HFFc6 (cell line): ENCODE data around the gene EIF1. TPM values are rescaled to one million over a fixed set of nuclear protein-coding genes. Genes with fewer than 3 reads are reported as not detected.
"Not testable (repeated sequence)": the region's sequence is repeated elsewhere in the genome, so short reads cannot be mapped to it uniquely, and the experiment has no call there.

Source experiments
- DNase-seq: peaks from one replicate; pipeline ENCODE4 v3.0.0-alpha.2; 2018
- H3K27ac Mint-ChIP-seq: 2 replicates; pipeline ENCODE4 v1.8.0; 2020; ENCODE audit warnings: mild to moderate bottlenecking, mixed read lengths
- H3K27me3 Mint-ChIP-seq: 2 replicates; pipeline ENCODE4 v1.8.0; 2021; ENCODE audit warnings: mild to moderate bottlenecking, moderate library complexity, mixed read lengths; ENCODE audit not compliant: insufficient read depth
- H3K36me3 Mint-ChIP-seq: 2 replicates; pipeline ENCODE4 v1.8.0; 2021; ENCODE audit warnings: low read depth, mixed read lengths
- H3K4me1 Mint-ChIP-seq: 2 replicates; pipeline ENCODE4 v1.8.0; 2020; ENCODE audit warnings: low read depth, mixed read lengths
- H3K4me3 Mint-ChIP-seq: 2 replicates; pipeline ENCODE4 v1.8.0; 2020; ENCODE audit warnings: mild to moderate bottlenecking, moderate library complexity, mixed read lengths
- H3K9me3 Mint-ChIP-seq: 2 replicates; pipeline ENCODE4 v1.8.0; 2020; ENCODE audit warnings: mild to moderate bottlenecking, mixed read lengths
- CTCF ChIP-seq: fragments of 200-600 bp; sonication (generic); IDR thresholded peaks from 2 replicates; pipeline ENCODE4 v1.5.0; 2021; ENCODE audit warnings: antibody characterized with exemption, mild to moderate bottlenecking
- total RNA-seq, 6 experiments: library from RNA; stranded (reverse); fragmentation: NEBNext Ultra II Directional; extraction: Animal tissue kit (Norgen Biotek cat#: 25700); gene quantifications; 2 replicates in 1 of 6; 3 replicates in 5 of 6; pipeline ENCODE4 v1.2.3, GENCODE V29; 2021

Gene EIF1
- total RNA-seq, 6 experiments from 2014 or later = 723 to 810 (median 781) TPM

DNA sequence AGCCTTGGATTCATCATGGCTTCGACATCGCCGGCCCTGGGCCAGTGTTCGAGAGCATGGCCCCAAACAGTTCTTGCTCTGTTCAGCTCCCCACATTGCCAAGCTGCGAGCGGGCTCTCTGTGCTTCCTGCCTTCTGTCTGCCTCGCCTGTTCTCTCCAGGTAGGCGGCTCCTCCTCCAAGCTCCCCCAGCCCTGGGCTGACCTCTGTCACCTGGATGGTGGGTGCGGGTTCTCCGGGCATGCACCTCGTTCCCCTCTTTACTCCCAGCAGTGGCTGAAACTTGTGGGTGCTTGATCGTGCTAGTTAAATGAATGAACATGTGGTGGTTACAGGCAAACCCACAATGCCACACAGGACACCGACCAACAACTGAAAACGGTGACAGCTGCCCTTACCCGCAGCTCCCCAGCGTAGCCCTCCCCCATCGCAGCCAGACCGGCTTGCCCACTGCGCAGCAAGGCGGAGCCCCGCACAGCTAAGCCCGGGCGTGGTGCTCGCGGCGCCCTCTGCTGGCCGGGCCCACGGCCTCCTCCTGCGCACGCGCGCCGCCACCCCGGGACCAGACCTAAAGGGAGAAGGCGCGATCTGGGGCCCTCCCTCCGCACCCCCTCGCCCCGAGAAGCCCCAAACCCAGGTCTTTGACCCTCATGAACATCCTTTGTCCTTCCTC is 23.0 kb upstream of the EIF1 start:
- DNase-seq = peak; percentile 70
- peaks cover 10% of the 10 kb centered on the region for H3K27me3 Mint-ChIP-seq
- H3K4me3 Mint-ChIP-seq = peak overlapping the region; percentile 86
- no peaks in the 10 kb centered on the region for H3K36me3 Mint-ChIP-seq
- no peaks in the 10 kb centered on the region for H3K9me3 Mint-ChIP-seq
- peak overlapping the region; percentile 91 for H3K27ac Mint-ChIP-seq
- H3K4me1 Mint-ChIP-seq = peaks cover 21% of the 10 kb centered on the region
- TF ChIP-seq CTCF = peak; percentile 97

DNA sequence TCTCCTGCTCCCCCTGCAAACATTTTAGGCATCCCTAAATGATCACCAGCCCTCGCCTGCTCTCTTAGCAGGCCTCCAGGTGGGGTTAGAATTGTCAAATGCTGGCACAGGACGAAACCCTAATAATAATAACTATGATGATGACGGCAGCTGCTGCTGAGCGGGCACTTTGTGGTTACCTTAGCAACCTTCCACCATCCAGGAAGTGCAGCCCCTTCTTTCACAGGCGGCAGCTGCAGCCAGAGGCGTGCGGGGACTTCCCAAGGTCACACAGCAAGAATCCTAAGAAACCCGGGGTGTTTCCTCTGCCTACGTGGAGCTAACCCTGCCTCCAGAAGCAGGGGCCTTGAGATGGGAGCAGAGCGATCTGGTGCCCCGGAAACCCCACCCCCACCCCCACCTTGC is 22.4 kb upstream of the EIF1 start:
- no peak for DNase-seq
- peak; percentile 60 for TF ChIP-seq CTCF
- peaks cover 21% of the 10 kb centered on the region for H3K4me1 Mint-ChIP-seq
- H3K27me3 Mint-ChIP-seq = peaks cover 10% of the 10 kb centered on the region
- H3K36me3 Mint-ChIP-seq = no peaks in the 10 kb centered on the region
- H3K27ac Mint-ChIP-seq = peak overlapping the region; percentile 91
- peak overlapping the region; percentile 86 for H3K4me3 Mint-ChIP-seq
- no peaks in the 10 kb centered on the region for H3K9me3 Mint-ChIP-seq

DNA sequence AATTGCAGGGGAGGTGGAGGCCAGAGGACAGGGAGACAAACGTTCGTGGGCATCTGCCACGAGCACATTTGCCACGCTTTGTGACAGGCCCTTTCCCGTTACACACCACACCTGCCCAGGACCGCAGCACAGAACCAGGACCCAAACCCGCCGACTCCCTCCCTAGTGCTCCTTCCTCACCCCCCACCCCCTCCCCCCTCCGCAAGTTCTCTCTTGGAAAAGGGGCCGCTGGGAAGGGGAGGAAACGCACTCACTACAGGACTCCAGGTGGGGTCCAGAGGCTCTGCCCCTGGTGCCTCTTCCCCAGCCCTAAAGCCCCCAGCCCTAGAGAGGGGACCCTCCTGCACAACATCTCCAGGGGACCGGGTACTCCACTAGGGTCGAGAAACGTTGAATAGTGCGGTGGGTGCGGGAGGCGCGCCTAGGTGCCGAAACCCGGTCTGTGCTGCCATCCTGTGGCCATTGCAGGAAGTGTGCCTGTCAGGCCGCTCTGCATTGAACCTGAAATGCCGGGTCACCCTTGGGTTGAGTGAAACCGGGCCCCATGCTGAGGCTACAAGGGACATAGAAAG is 21.9 kb upstream of the EIF1 start:
- Mint-ChIP-seq H3K9me3 (no peaks in the 10 kb centered on the region), H3K27ac (peak overlapping the region; percentile 91), H3K4me3 (peak overlapping the region; percentile 86), H3K4me1 (peaks cover 21% of the 10 kb centered on the region), H3K36me3 (no peaks in the 10 kb centered on the region), H3K27me3 (peaks cover 10% of the 10 kb centered on the region)
- TF ChIP-seq CTCF = peak; percentile 93
- DNase-seq = peak; percentile 43

- Mint-ChIP-seq H3K27ac (no peak overlapping the region), H3K4me1 (peaks cover 21% of the 10 kb centered on the region), H3K4me3 (peak overlapping the region; percentile 86; the same call in 1 of the 2 replicates), H3K27me3 (peaks cover 10% of the 10 kb centered on the region), H3K9me3 (no peaks in the 10 kb centered on the region), H3K36me3 (no peaks in the 10 kb centered on the region)
- no peak for TF ChIP-seq CTCF
- DNase-seq = no peak
These were observed 21.2 kb upstream of the EIF1 start for GRCh38 chr17:41667280-41668041.

GRCh38 chr17:41672153-41672552 is 16.5 kb upstream of the EIF1 start:
- Mint-ChIP-seq H3K36me3 (no peaks in the 10 kb centered on the region), H3K4me1 (peaks cover 6% of the 10 kb centered on the region; the same call in 1 of the 2 replicates), H3K27me3 (peaks cover 16% of the 10 kb centered on the region), H3K27ac (no peak overlapping the region), H3K4me3 (no peak overlapping the region), H3K9me3 (no peaks in the 10 kb centered on the region)
- TF ChIP-seq CTCF = no peak
- DNase-seq = no peak

- not testable (repeated sequence) for DNase-seq, H3K9me3 Mint-ChIP-seq, H3K27ac Mint-ChIP-seq, H3K36me3 Mint-ChIP-seq, H3K27me3 Mint-ChIP-seq, H3K4me3 Mint-ChIP-seq
- peaks cover 15% of the 10 kb centered on the region for H3K4me1 Mint-ChIP-seq
These were observed 13.3 kb upstream of the EIF1 start for GRCh38 chr17:41675157-41676057.
